Measurements from ENCODE around the gene SBK2. TPM values are rescaled to one million over a fixed set of nuclear protein-coding genes. Genes with fewer than 3 reads are reported as not detected.

Gene SBK2, protein sequence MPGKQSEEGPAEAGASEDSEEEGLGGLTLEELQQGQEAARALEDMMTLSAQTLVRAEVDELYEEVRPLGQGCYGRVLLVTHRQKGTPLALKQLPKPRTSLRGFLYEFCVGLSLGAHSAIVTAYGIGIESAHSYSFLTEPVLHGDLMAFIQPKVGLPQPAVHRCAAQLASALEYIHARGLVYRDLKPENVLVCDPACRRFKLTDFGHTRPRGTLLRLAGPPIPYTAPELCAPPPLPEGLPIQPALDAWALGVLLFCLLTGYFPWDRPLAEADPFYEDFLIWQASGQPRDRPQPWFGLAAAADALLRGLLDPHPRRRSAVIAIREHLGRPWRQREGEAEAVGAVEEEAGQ
- 0.61 to 2.5 TPM (median 2.0 TPM) in 5 replicates for total RNA-seq (2022; extraction: Qiagen RNA extraction; ENCODE audit: low read depth)

DNA sequence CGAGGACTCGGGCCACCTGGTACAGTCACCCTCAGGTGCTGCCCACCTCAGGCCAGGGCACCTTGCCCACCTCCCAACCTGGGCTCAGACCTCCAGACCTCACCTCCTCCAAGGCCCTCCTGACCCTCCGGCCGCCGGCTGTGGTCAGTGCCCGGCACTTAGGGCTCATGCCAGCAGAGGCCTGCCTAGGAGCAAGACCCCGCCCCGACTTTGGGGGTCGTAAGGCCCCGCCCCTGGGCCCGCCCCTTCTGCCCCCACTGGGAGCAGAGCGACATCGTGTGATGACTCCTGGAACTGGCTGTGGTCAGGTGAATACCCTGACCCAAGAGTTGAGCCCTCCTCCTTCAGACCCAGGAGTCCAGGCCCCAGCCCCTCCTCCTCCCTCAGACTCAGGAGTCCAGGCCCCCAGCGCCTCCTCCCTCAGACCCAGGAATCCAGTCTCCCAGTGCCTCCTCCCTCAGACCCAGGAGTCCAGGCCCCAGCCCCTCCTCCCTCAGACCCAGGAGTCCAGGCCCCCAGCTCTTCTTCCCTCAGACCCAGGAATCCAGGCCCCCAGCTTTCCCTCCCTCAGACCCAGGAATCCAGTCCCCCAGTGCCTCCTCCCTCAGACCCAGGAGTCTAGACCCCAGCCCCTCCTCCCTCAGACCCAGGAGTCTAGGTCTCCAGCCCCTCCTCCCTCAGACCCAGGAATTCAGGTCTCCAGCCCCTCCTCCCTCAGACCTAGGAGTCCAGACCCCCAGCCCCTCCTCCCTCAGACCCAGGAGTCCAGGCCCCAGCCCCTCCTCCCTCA, at the start of gene SBK2:
SBK2 (minus strand) TSS at position 183 of the 790 bp plus-strand sequence. CDS start 839 bp downstream, outside the sequence.

DNA sequence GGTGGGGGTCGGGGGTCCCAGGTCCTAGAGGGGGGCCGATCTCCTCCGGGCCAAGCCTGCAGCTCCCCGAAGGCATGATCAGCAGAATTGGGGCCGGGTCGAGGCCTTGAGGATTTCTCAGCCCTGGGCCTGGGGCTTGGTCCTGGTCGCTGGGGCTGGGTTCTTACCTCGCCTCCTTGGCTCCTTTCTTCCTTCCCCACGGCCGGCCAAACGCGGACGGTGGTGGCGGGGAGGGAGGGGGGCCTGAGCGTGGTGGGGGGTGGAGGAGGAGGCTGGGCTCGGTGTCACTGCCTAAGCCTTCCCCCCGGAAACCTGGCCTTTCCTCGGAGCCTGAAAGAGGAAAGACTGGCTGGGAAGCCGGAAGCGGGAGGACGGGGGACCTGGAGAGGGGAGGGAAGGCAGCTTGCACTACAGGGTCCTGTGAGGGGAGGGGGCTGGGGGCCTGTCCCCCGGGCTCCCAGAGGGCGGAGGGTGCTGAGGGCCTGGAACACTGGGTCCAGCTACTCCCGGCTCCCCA, 43.8 kb upstream of the SBK2 start, which contains the start of gene ZNF579:
ZNF579 (minus strand) TSS at position 221 of the 517 bp plus-strand sequence. CDS start 1,209 bp downstream, outside the sequence.

GRCh38 chr19:55545443-55545842, 8.5 kb upstream of the SBK2 start, which contains the start of gene SBK3:
Gene SBK3, minus strand, starts transcription at chr19:55545543. Its CDS starts 0 bp downstream, at chr19:55545543.

DNA sequence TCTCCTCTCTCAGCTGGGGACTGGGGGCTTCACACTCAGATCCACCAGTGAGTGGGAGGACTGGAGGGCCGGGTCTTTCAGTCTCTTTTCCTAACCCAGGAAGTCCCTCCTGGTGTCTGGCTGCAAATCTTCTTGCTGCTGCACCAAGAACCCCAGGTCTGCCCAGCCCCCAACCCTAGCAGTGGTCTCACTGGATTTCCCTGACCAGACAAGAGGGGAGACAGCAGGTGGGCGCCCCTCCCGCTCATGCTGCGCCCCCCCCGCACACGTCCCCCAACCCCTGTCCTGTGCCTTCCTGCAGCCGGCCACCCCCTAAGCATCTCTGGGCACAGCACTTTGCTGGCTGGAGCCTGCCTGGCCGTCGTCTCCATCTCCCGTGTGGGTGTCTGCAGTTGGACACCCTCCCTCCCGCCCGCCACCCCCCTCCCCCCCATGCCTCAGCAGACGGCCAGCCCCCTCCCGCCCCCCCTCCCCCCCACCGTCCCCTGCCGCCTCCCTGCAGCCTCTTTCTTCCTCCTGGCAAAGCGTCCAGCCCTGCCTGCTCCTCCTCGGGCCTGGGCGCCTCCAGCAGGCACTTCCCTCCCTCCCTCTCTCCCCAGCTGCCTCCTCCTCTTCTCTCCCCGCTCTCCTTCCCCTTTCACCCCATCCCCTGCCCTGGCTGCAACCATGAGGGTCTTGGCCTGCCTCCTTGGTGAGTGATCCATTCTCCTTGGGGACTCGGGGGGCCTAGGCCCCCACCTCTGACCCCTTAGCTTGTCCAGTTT, 48.8 kb downstream of the SBK2 start, which contains the start of gene SSC5D:
SSC5D (plus strand) TSS at position 513 of the 764 bp plus-strand sequence; CDS start at position 667, 154 bp downstream.

DNA sequence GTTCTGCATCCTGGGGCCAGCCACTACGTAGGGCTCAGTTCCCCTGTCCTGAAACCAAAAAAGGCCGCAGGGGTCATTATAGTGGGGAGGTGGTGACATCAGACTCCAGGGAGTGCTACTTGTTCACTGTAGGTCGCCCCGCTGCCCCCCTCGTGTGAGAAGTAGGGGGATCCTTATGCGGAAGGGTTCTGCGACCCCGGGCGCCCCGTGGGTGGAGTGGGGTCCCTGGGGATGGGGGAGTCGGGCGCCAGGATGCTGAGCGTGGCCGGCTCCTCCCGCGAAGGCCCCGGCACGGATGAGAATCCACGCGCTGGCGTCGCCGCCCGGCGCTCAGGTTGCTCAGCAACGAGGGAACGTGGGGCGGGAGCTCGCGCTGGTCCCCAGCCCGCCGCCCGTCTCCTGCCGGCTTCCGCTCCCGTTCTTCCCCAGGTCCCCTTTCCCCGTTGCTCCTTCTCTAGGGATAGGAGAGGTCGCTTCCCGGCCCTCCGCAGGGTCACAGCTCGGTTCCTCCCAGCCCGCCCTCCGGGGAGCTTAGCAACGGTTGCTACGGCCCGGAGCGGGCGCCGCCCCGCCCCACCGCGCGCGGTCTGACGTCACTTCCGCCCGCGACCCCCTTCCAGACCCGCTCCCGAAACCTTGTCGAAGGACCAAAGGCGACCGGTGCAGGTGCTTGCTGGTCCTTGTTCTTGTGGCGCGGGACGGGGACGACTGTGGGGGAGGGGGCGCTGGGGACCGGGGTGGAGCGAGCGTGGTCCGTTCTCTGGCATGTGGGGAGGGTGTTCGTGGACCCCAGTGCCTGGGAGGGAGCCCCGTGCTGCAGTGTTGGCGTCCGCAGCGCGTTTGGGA, 52.1 kb downstream of the SBK2 start, which contains the start of gene NAT14:
NAT14 (plus strand) TSS at position 596 of the 846 bp plus-strand sequence. CDS start 521 bp downstream, outside the sequence.

Other genes starting within 250 kb of the SBK2 start
- gene TMEM150B, start 211.8 kb downstream of the SBK2 start, total RNA-seq (2022; extraction: Qiagen RNA extraction; ENCODE audit: low read depth), result not detected in 5 replicates
- 3.1 to 9.0 TPM (median 8.2 TPM) in 5 replicates for gene KMT5C, start 197.3 kb downstream of the SBK2 start, total RNA-seq (2022; extraction: Qiagen RNA extraction; ENCODE audit: low read depth)
- 1.2 to 7.0 TPM (median 1.4 TPM) in 5 replicates for gene COX6B2, start 182.4 kb downstream of the SBK2 start, total RNA-seq (2022; extraction: Qiagen RNA extraction; ENCODE audit: low read depth)
- gene GARIN5B, start 173.9 kb downstream of the SBK2 start, total RNA-seq (2022; extraction: Qiagen RNA extraction; ENCODE audit: low read depth), result 0.11 to 0.42 TPM (median 0.18 TPM) in 4 of 5 replicates, not detected in the other
- gene IL11, start 166.7 kb downstream of the SBK2 start, total RNA-seq (2022; extraction: Qiagen RNA extraction; ENCODE audit: low read depth), result 20.8 to 42.0 TPM (median 26.5 TPM) in 5 replicates
- gene TMEM190, start 160.3 kb downstream of the SBK2 start, total RNA-seq (2022; extraction: Qiagen RNA extraction; ENCODE audit: low read depth), result 1.2 to 2.3 TPM (median 1.3 TPM) in 5 replicates
- gene TMEM238, start 152.8 kb downstream of the SBK2 start, total RNA-seq (2022; extraction: Qiagen RNA extraction; ENCODE audit: low read depth), result 2.3 to 14.6 TPM (median 11.3 TPM) in 5 replicates
- 2,333 to 3,419 TPM (median 2,681 TPM) in 5 replicates for gene RPL28, start 151.2 kb downstream of the SBK2 start, total RNA-seq (2022; extraction: Qiagen RNA extraction; ENCODE audit: low read depth)
- gene UBE2S, start 129.3 kb downstream of the SBK2 start, total RNA-seq (2022; extraction: Qiagen RNA extraction; ENCODE audit: low read depth), result 317 to 626 TPM (median 479 TPM) in 5 replicates
- gene SHISA7, start 93.8 kb downstream of the SBK2 start, total RNA-seq (2022; extraction: Qiagen RNA extraction; ENCODE audit: low read depth), result not detected in 5 replicates
- 36.3 to 64.0 TPM (median 58.6 TPM) in 5 replicates for gene ISOC2, start 75.5 kb downstream of the SBK2 start, total RNA-seq (2022; extraction: Qiagen RNA extraction; ENCODE audit: low read depth)
- gene C19orf85, start 72.4 kb downstream of the SBK2 start, total RNA-seq (2022; extraction: Qiagen RNA extraction; ENCODE audit: low read depth), result not detected in 5 replicates
- 2.7 to 8.8 TPM (median 6.9 TPM) in 5 replicates for gene ZNF628, start 60.5 kb downstream of the SBK2 start, total RNA-seq (2022; extraction: Qiagen RNA extraction; ENCODE audit: low read depth)
- 32.8 to 59.9 TPM (median 49.9 TPM) in 5 replicates for gene NAT14, start 51.9 kb downstream of the SBK2 start, total RNA-seq (2022; extraction: Qiagen RNA extraction; ENCODE audit: low read depth)
- gene SSC5D, start 48.7 kb downstream of the SBK2 start, total RNA-seq (2022; extraction: Qiagen RNA extraction; ENCODE audit: low read depth), result 0.69 to 1.2 TPM (median 0.82 TPM) in 5 replicates
- 0.44 to 1.5 TPM (median 1.5 TPM) in 5 replicates for gene SBK3, start 8.4 kb upstream of the SBK2 start, total RNA-seq (2022; extraction: Qiagen RNA extraction; ENCODE audit: low read depth)
- gene ZNF579, start 43.7 kb upstream of the SBK2 start, total RNA-seq (2022; extraction: Qiagen RNA extraction; ENCODE audit: low read depth), result 14.9 to 40.1 TPM (median 32.3 TPM) in 5 replicates
- 17.5 to 25.7 TPM (median 24.4 TPM) in 5 replicates for gene FIZ1, start 62.4 kb upstream of the SBK2 start, total RNA-seq (2022; extraction: Qiagen RNA extraction; ENCODE audit: low read depth)
- 5.5 to 21.0 TPM (median 18.9 TPM) in 5 replicates for gene ZNF524, start 63.2 kb upstream of the SBK2 start, total RNA-seq (2022; extraction: Qiagen RNA extraction; ENCODE audit: low read depth)
- 5.4 to 14.2 TPM (median 13.0 TPM) in 5 replicates for gene ZNF865, start 68.5 kb upstream of the SBK2 start, total RNA-seq (2022; extraction: Qiagen RNA extraction; ENCODE audit: low read depth)
- 4.2 to 6.8 TPM (median 6.3 TPM) in 5 replicates for gene ZNF784, start 87.4 kb upstream of the SBK2 start, total RNA-seq (2022; extraction: Qiagen RNA extraction; ENCODE audit: low read depth)
- gene ZNF580, start 103.9 kb upstream of the SBK2 start, total RNA-seq (2022; extraction: Qiagen RNA extraction; ENCODE audit: low read depth), result 28.5 to 56.8 TPM (median 53.1 TPM) in 5 replicates
- 30.4 to 50.5 TPM (median 46.8 TPM) in 5 replicates for gene ZNF581, start 106.5 kb upstream of the SBK2 start, total RNA-seq (2022; extraction: Qiagen RNA extraction; ENCODE audit: low read depth)
- gene CCDC106, start 111.1 kb upstream of the SBK2 start, total RNA-seq (2022; extraction: Qiagen RNA extraction; ENCODE audit: low read depth), result 12.8 to 19.3 TPM (median 18.8 TPM) in 5 replicates
- 185 to 322 TPM (median 309 TPM) in 5 replicates for gene U2AF2, start 117.9 kb upstream of the SBK2 start, total RNA-seq (2022; extraction: Qiagen RNA extraction; ENCODE audit: low read depth)
- 96.1 to 229 TPM (median 208 TPM) in 5 replicates for gene EPN1, start 138.1 kb upstream of the SBK2 start, total RNA-seq (2022; extraction: Qiagen RNA extraction; ENCODE audit: low read depth)
- not detected in 5 replicates for gene NLRP9, start 201.3 kb upstream of the SBK2 start, total RNA-seq (2022; extraction: Qiagen RNA extraction; ENCODE audit: low read depth)
- gene RFPL4A, start 222.0 kb upstream of the SBK2 start, total RNA-seq (2022; extraction: Qiagen RNA extraction; ENCODE audit: low read depth), result 0.28 to 1.1 TPM (median 0.51 TPM) in 4 of 5 replicates, not detected in the other
- gene RFPL4AL1, start 232.0 kb upstream of the SBK2 start, total RNA-seq (2022; extraction: Qiagen RNA extraction; ENCODE audit: low read depth), result not detected in 5 replicates